Activated T-cell treated with anti-CD3 and anti-CD28 coated beads, Interleukin-2, amount 50 U/mL, for 48 hours (primary cell): ENCODE measurements around the gene MICAL3.

Experiments used
- DNase-seq, 2 experiments: peaks; one replicate each; pipeline ENCODE4 v3.0.0-alpha.2; 2020

Gene MICAL3

GRCh38 chr22:17922925-17923903 lies 101.1 kb downstream of the MICAL3 start:
- no peak for DNase-seq

DNA sequence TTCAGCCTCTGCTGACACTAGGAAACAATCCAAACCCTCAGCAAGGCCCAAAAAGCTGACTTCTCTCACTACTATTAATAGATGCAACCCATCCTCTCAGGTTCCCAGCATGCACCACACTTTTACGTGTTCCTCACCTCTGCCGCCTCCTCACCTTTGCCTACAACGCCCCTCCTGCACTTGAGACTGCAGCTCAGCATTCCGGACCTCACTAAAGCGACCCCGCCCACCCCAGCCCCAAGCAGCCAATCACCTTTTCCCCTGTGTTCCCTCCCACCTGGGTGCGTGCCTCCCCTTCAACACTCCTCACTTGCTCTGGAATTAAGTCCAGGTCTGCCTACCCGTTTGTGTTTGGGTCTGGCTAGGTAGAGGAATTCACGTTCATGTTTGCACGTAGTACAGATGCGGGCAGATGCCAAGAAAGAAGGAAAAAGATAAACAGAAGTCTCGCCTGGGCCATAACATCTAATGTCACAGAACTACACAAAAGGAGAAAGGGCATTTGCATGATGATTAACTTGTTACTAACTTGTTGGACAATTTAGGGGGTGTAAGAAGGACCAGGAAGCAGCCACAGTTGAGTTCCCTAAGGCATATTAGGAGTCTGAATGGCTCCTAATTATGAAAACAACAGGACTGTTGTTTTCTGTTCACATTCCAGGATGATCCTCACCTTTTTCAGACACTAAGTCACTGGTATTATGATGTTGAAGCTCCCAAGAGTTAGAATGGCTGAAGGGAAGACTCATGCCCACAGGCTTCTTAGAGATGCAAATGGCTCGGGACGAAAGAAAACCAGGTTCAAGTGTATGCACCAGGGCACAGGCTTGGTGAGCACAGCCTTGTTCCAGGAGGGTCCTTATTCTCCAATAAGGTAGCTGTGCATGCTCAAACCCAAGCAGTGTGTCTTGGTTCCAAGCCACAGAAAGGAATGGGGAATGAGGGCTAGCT lies 102.2 kb downstream of the MICAL3 start:
- no peak for DNase-seq

DNA sequence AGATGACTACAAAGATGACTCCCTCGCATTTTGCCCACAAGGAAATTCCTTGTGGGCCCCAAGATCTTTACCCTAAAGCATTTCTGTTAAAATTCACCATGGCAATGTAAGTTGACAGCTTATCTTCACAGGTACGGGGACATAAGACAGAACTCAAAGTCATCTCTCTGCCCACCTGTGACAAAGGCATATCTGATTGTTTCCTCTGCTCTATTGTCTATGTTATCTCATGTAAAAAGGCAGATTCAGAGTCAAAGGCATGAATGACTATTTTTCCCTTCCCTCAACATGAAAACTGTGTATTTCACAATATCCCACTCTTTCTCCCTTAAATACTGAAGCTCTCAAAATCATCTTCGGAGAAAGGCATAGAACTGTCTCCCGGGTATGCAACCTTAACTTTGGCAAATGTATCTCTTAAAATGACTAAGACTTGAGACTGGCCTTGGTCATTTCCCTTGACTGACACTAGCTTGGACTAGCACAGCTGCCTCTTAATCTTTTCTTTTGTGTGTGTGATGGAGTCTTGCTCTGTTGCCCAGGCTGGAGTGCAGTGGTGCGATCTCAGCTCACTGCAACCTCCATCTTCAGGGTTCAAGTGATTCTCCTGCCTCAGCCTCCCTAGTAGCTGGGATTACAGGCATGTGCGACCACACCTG lies 103.2 kb downstream of the MICAL3 start:
- no peak for DNase-seq

- DNase-seq: no peak
Measured at GRCh38 chr22:17920145-17920605, 104.2 kb downstream of the MICAL3 start.

DNA sequence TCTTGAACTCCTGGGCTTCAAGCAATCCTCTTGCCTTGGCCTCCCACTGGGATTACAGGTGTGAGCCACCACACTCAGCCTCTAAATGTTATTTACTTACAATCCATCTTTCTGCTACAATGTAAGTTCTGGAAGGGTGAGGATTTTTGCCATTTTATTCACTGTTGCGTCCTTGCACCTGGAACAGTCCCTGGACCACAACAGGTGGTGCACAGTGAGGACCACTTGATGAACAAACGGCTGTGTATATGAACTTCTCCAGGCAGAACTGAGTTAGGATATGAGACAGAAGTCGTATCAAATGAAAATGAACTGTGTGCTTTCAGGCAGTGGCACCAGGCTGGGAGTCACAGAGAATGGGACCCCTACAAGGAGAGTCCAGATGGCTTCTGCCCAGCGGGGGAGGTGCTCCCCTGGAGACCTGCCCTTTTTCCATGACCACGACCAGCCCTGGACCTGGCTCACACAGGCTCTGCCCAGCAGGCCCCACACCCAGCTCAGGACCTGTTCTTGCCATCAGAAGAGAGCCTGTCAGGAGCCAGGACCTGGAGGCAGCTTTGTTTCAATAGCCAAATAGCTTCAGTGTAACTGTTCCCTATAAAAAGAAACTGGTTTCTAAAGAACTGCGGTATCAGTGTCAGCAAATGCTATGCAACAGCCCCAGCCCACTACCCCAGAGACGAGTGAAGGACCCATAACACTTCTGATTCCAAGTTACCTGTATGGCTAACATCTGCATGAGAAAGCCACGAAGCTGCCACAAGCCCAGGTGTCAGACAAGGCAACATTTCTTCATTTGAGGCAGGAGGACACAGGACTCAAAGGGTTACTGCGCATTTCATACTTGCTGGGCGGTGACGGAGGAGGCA lies 104.9 kb downstream of the MICAL3 start:
- DNase-seq: no peak

GRCh38 chr22:17918840-17919239 lies 105.5 kb downstream of the MICAL3 start:
- no peak for DNase-seq

DNA sequence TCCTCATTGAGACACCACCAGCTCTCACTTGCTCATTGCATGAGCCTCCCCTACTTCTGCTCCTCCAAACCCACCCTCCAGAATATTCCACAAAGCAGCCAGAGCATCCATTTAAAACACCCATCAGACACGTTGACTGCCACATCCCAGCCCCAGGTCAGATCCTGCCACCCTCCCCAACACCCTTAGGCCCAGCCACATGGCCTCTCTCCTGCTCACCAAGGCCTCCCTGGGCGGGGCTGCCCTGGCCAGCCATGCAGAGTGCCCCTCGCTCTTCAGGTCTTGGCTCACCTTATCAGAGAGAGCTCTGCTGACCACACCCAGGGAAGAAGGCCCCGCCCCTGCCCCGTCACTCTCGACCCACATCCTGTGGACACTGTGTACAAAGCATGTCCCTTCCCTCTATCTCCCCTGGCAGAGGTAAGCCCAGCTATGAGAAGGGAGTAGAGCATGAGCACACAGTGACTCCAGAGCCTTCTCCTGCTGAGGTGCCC lies 106.8 kb downstream of the MICAL3 start:
- DNase-seq: peak in 1 of 2 experiments; percentile 25

DNA sequence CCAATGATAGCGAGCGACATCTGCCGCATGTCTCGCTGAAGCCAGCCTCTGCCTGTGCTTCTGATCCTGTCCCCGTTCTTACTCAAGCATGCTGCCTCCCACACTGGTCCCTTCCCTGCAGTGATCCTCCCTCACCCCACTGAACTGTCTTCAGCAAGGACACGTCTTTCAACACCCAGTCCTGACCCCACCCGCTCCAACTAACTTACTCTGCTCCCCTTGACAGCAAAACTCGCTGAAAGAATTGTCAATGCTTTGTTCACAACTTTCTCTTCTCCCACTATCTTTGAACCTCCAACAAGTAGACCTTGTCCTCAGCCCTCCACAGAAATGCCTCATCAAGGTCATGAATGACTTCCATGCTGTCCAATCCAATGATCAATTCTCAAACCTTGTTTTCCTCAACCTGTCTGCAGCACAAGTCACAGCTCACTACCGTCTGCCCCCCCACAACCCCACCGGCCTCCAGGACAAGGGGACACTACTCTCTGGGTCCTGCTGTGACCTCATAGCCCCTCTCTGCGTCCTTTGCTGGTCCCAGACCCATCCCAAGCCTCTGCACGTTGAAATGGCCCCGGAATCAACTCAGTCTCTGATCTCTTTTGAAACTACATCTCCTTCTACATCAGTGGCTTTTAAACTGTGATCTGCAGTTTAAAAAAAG lies 108.0 kb downstream of the MICAL3 start:
- DNase-seq: no peak

GRCh38 chr22:17915676-17916075 lies 108.7 kb downstream of the MICAL3 start:
- no peak for DNase-seq

DNA sequence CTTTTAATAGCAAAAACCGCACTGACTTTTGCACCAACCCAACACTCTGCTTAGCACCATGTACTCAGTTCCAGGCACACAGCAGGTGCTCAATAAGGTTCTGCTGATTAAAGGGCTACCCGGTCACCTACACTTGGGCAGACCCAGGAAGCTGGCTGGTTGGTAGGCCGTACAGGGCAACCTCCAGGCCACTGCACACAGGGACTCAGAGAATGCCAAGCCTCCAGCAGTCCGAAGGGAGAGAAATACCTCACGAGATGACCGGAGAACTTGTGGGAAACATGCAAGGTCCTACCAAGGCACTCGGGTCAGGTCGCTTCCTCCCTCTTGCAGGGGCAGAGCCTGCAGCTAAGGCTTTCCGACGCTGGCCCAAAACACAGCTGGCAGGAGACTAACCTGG lies 109.2 kb downstream of the MICAL3 start:
- DNase-seq: no peak

GRCh38 chr22:17914474-17914873 lies 109.9 kb downstream of the MICAL3 start:
- no peak for DNase-seq

DNA sequence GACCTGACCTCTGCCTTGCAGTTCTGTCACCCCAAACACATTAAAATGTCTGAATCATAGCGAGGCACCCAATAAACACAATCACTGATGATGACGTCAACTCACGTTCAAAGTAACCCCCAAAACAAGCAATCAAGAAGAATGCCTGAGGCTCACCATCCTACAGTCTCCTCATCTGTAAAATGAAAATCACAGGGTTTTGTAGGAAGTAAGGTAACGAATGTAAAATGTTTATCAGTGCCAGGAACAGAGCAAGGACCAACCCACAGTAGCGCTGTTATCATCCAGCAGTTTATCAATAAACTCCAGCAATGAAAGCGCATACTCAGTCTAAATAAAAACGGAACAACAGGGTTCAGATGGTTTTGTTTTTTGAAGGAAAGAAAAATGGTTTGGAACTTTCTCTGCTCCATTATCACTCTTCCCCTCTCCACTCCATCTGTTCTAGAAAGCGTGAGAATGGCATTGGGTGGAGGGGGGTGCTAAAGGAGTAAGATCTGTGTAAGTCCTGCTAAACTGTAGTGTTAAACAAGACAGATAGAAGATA lies 110.5 kb downstream of the MICAL3 start:
- no peak for DNase-seq

DNA sequence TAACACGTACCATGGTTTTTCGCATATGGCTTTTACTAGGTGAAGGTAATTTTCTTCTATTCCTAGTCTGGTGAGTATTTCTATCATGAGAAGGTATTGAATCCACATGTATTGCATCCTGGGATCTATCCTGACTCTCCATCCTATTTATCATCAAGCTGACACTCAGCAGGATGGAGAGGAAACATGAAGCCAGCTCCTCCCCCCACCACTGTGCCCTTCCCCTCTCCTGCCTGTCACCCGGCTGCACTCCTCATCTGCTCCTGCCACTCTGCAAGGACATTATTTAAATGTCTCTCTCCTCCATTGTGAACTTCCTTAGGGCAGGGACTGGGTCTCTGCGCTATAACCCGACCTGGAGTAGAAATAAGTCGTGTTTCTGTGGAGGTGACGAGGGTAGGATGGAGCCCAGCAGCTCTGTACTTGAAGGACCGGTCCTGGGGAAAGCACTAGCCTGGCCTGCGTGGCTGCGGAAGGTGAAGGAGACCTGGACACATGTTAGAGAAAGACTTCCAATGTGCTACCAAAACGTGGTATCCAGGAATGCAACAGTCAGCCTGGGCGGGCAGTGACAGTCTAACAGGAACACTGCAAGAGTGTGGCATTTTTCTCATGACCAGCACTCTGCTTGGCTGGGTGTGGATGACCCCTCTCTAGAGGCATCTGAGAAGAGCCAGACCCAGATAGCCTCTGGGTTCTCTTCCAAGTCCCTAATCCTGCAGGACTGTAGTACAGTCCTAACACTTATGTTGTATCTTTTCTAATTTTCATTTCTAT lies 111.2 kb downstream of the MICAL3 start:
- no peak for DNase-seq

DNA sequence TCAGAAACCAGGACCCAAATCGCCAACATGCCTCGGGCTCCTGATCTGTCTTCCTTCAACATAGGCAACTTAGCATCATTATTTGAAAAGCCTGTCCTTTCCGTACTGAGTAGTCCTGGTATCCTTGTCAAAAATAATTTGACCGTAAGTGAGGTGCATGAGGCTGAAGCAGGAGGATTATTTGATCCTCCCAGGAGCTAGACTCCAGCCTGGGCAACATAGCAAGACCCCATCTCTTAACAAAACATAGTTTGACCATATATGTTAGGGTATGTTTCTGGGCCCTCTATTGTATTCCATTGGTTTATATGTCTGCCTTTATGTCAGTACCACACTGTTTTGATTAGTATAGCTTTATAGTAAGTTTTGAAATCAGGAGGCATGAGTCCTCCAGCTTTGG lies 112.5 kb downstream of the MICAL3 start:
- DNase-seq: no peak

DNA sequence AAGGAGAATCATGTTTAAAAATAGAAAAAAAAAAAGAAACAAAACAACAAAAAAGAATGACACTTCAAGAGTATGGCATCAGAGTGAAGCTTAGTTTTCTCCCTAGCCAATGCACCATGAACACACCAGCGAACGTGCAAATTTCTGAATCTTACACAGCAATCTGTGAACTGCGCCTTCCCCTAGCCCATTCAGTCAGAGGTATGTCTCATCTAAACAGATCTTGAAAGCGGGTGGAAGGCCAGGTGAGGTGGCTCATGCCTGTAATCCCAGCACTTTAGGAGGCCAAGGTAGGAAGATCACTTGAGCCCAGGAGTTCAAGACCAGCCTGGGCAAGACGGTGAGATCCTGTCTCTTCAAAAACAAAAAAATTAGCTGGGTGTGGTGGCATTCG lies 113.1 kb downstream of the MICAL3 start:
- DNase-seq: no peak

GRCh38 chr22:17910561-17911311 lies 113.6 kb downstream of the MICAL3 start:
- DNase-seq: no peak

DNA sequence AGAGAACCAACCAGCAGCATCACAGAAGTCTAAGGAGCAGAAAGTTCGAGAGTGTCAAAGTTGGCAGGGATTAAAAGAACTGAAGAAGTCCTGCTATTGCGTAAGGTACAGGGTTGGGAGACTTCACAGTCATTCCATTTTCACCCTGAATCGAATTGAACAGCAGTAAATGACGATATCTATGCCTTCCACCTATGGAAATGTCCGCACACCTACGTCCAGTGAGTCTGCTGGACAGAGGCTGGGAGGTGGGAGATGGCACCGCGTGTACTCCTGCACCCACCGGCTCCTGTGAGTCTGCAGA lies 116.7 kb downstream of the MICAL3 start:
- no peak for DNase-seq

DNA sequence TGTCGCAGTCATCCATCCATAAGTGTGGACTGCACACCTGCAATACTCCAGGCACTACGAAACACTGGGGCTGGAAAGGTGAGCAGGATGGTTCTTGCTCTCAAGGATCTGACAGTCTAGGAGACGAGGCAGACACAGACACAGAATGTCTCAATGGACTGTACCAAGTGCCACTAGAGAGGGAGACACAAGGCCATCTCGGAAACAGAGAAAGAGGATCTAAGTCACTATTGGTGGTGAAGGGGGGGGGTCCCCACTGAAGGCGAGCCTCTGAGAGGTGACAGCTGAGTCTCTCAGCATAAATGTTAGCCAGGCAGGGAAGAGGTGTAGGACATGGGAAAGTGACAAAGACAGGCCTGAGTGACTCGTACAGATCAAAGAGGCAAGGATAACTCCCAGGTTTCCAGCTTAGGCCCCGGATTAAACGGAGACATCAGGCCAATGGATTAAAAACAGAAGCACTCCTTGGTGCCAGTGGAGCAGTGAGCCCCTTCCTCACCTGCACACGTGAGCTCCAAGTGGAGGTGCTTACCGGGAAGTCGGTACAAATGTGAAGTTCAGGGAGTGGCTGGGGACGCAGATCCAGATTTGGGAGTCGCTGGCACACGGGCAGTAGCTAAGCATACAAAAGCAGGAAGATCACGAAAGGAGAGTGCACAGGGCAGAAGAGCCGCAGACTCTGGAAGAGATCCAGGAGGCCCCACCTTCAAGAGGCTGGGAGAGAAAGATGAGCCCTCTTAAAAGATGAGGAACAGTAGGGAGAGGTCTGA lies 117.2 kb downstream of the MICAL3 start:
- no peak for DNase-seq

- DNase-seq: no peak
Measured at GRCh38 chr22:17905445-17905844, 118.9 kb downstream of the MICAL3 start.
